H1 (cell line): ENCODE data around the gene RASSF3.

Experiments
- BRCA1 ChIP-seq: IDR thresholded peaks from 2 replicates; pipeline ENCODE4 v1.6.1; 2012; ENCODE audit warnings: low read depth, low read length, improper control_type of control experiment
- CEBPB ChIP-seq: IDR thresholded peaks from 2 replicates; pipeline ENCODE4 v1.6.1; 2012; ENCODE audit warnings: low read depth, low read length
- CHD2 ChIP-seq: IDR thresholded peaks from 2 replicates; pipeline ENCODE4 v1.6.1; 2012; ENCODE audit warnings: low read length, improper control_type of control experiment
- FOSL1 ChIP-seq: IDR thresholded peaks from 2 replicates; pipeline ENCODE4 v1.6.1; 2011; ENCODE audit warnings: mild to moderate bottlenecking, low read depth, low read length, moderate library complexity; ENCODE audit not compliant: insufficient read depth
- POLR2A ChIP-seq, 2 experiments: IDR thresholded peaks; 1 replicate in 1 of 2; 2 replicates in 1 of 2; pipeline ENCODE4 v1.6.1; 2011; ENCODE audit warnings: low read depth in 2 of 2, low read length in 2 of 2, mild to moderate bottlenecking in 2 of 2; ENCODE audit errors: control extremely low read depth in 1 of 2
- POLR2AphosphoS5 ChIP-seq: IDR thresholded peaks from 2 replicates; pipeline ENCODE4 v1.6.1; 2011; ENCODE audit warnings: low read depth, low read length
- RXRA ChIP-seq: IDR thresholded peaks from 2 replicates; pipeline ENCODE4 v1.6.1; 2011; ENCODE audit warnings: low read depth, mild to moderate bottlenecking, low read length, moderate library complexity; ENCODE audit not compliant: insufficient read depth
- SAP30 ChIP-seq: fragments of 300-600 bp; sonication (generic); IDR thresholded peaks from 2 replicates; pipeline ENCODE4 v1.7.1; 2012; ENCODE audit warnings: low read length, moderate library complexity, mild to moderate bottlenecking, inconsistent platforms; ENCODE audit not compliant: insufficient read depth, insufficient replicate concordance
- TCF12 ChIP-seq: IDR thresholded peaks from 2 replicates; pipeline ENCODE4 v1.6.1; 2011; ENCODE audit warnings: low read depth, mild to moderate bottlenecking, low read length
- YY1 ChIP-seq: IDR thresholded peaks from 2 replicates; pipeline ENCODE4 v1.6.1; 2011; ENCODE audit warnings: low read depth, mild to moderate bottlenecking, low read length
- TF ChIP-seq, protein P1 (sequence below), 3 experiments: IDR thresholded peaks; 1 replicate in 2 of 3; 2 replicates in 1 of 3; pipeline versions ENCODE4 v1.5.1 to v1.6.1; 2011; ENCODE audit warnings: low read length in 3 of 3, mild to moderate bottlenecking in 3 of 3, inconsistent platforms in 2 of 3, low read depth in 1 of 3, moderate library complexity in 1 of 3; ENCODE audit not compliant: insufficient read depth in 1 of 3; ENCODE audit errors: control extremely low read depth in 1 of 3
- TF ChIP-seq, protein P2 (sequence below): IDR thresholded peaks from 2 replicates; pipeline ENCODE4 v1.6.1; 2011; ENCODE audit warnings: low read length, improper control_type of control experiment

- no peak for TF ChIP-seq CHD2
- TF ChIP-seq, protein P1, sequence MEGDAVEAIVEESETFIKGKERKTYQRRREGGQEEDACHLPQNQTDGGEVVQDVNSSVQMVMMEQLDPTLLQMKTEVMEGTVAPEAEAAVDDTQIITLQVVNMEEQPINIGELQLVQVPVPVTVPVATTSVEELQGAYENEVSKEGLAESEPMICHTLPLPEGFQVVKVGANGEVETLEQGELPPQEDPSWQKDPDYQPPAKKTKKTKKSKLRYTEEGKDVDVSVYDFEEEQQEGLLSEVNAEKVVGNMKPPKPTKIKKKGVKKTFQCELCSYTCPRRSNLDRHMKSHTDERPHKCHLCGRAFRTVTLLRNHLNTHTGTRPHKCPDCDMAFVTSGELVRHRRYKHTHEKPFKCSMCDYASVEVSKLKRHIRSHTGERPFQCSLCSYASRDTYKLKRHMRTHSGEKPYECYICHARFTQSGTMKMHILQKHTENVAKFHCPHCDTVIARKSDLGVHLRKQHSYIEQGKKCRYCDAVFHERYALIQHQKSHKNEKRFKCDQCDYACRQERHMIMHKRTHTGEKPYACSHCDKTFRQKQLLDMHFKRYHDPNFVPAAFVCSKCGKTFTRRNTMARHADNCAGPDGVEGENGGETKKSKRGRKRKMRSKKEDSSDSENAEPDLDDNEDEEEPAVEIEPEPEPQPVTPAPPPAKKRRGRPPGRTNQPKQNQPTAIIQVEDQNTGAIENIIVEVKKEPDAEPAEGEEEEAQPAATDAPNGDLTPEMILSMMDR (IDR thresholded peaks at IDR 0.05; ENCODE audit: control extremely low read depth in 1 of 3, insufficient read depth in 1 of 3, low read depth in 1 of 3, low read length in 3 of 3) = no peak
- TF ChIP-seq POLR2A (IDR thresholded peaks at IDR 0.05; ENCODE audit: control extremely low read depth in 1 of 2, low read depth in 2 of 2, low read length in 2 of 2) = no peak
- no peak for TF ChIP-seq BRCA1
- TF ChIP-seq CEBPB = no peak
- TF ChIP-seq, protein P2, sequence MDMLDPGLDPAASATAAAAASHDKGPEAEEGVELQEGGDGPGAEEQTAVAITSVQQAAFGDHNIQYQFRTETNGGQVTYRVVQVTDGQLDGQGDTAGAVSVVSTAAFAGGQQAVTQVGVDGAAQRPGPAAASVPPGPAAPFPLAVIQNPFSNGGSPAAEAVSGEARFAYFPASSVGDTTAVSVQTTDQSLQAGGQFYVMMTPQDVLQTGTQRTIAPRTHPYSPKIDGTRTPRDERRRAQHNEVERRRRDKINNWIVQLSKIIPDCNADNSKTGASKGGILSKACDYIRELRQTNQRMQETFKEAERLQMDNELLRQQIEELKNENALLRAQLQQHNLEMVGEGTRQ = no peak
- no peak for TF ChIP-seq RXRA
- TF ChIP-seq TCF12 = no peak
- TF ChIP-seq FOSL1 = no peak
- TF ChIP-seq YY1 = no peak
- TF ChIP-seq POLR2AphosphoS5 = no peak
- TF ChIP-seq SAP30 = no peak
These were observed 61.4 kb downstream of the RASSF3 start for GRCh38 chr12:64671681-64672080.
